H1 (cell line): ENCODE results near the gene SPTB. TPM values are rescaled to one million over a fixed set of nuclear protein-coding genes. Genes with fewer than 3 reads are reported as not detected.
A peak's percentile ranks its signal among the peaks of the same experiment; 100 is the strongest.

Experiments used
- CTCF ChIA-PET: fragments of 300-600 bp; sonication (Branson Sonifier 250); formaldehyde crosslinking; loops from one replicate; lab custom pipeline; 2021; ENCODE audit not compliant: partially characterized antibody; lab: Charles Lee
- POLR2A ChIA-PET: fragments of 300-600 bp; sonication (Branson Sonifier 250); formaldehyde crosslinking; loops from one replicate; lab custom pipeline; 2021; ENCODE audit warnings: inconsistent platforms; ENCODE audit not compliant: partially characterized antibody; lab: Charles Lee
- DNase-seq, 2 experiments: peaks; one replicate each; pipeline versions ENCODE4 v3.0.0 to v3.0.0-alpha.2; 2010 to 2022; ENCODE audit warnings: low spot score in 2 of 2, low read depth in 1 of 2, mixed read lengths in 1 of 2
- FAIRE-seq: peaks from 2 replicates; lab custom pipeline; 2011; peaks lifted over from hg19 to GRCh38; lab: Jason Lieb, UNC
- H2AFZ ChIP-seq: 2 replicates; pipeline ENCODE4 v1.8.1; 2012; ENCODE audit warnings: low read length, inconsistent platforms
- H2AK5ac ChIP-seq: 2 replicates; pipeline ENCODE4 v1.6.1; 2013; ENCODE audit warnings: low read depth, low read length
- H2BK120ac ChIP-seq: replicated peaks from 2 replicates; pipeline ENCODE3; 2013; ENCODE audit warnings: low read depth, low read length, inconsistent platforms
- H2BK12ac ChIP-seq: 2 replicates; pipeline ENCODE4 v1.6.1; 2013; ENCODE audit warnings: low read depth, low read length
- H2BK15ac ChIP-seq: 2 replicates; pipeline ENCODE4 v1.6.1; 2013; ENCODE audit warnings: low read length
- H2BK20ac ChIP-seq: 2 replicates; pipeline ENCODE4 v1.6.1; 2013; ENCODE audit warnings: low read length
- H2BK5ac ChIP-seq: 2 replicates; pipeline ENCODE4 v1.6.1; 2013; ENCODE audit warnings: low read depth, low read length
- H3K14ac ChIP-seq: 2 replicates; pipeline ENCODE4 v1.6.1; 2013; ENCODE audit warnings: inconsistent platforms; ENCODE audit not compliant: insufficient read length
- H3K18ac ChIP-seq: 2 replicates; pipeline ENCODE4 v1.6.1; 2013; ENCODE audit warnings: low read length; ENCODE audit errors: extremely low read depth
- H3K23ac ChIP-seq: 2 replicates; pipeline ENCODE4 v1.6.1; 2013; ENCODE audit warnings: inconsistent platforms; ENCODE audit not compliant: insufficient read length
- H3K23me2 ChIP-seq: 2 replicates; pipeline ENCODE4 v1.6.1; 2013; ENCODE audit warnings: low read depth, low read length
- H3K27ac ChIP-seq: 2 replicates; pipeline ENCODE4 v1.6.1; 2011; ENCODE audit warnings: low read depth, low read length, inconsistent platforms
- H3K27me3 ChIP-seq, 4 experiments: replicated peaks in 1 of 4; 1 replicate in 1 of 4; 2 replicates in 3 of 4; pipeline versions ENCODE4 v1.6.1 to v1.8.1; 2011 to 2013; ENCODE audit warnings: low read length in 3 of 4, mild to moderate bottlenecking in 3 of 4, inconsistent platforms in 2 of 4, mixed read lengths in 2 of 4, moderate library complexity in 1 of 4; ENCODE audit not compliant: control insufficient read depth in 3 of 4, insufficient read depth in 3 of 4; ENCODE audit errors: extremely low read depth in 1 of 4
- H3K36me3 ChIP-seq, 4 experiments: 2 replicates each; pipeline versions ENCODE4 v1.6.1 to v1.8.1; 2011 to 2013; ENCODE audit warnings: mild to moderate bottlenecking in 4 of 4, low read length in 3 of 4, moderate library complexity in 2 of 4, control low read depth in 1 of 4, inconsistent platforms in 1 of 4; ENCODE audit not compliant: insufficient read depth in 4 of 4, control insufficient read depth in 2 of 4
- H3K4ac ChIP-seq: replicated peaks from 2 replicates; pipeline ENCODE3; 2013; ENCODE audit warnings: low read length, low read depth, mixed read lengths, inconsistent platforms; ENCODE audit not compliant: insufficient read length
- H3K4me1 ChIP-seq, 4 experiments: replicated peaks in 1 of 4; 1 replicate in 1 of 4; 2 replicates in 3 of 4; pipeline versions ENCODE4 v1.6.1 to v1.8.1; 2011 to 2013; ENCODE audit warnings: low read length in 3 of 4, inconsistent platforms in 2 of 4, mixed read lengths in 1 of 4; ENCODE audit not compliant: insufficient read depth in 4 of 4, control insufficient read depth in 3 of 4
- H3K4me2 ChIP-seq, 2 experiments: 2 replicates each; pipeline versions ENCODE4 v1.6.1 to v1.8.1; 2011 to 2013; ENCODE audit warnings: low read depth in 2 of 2, low read length in 2 of 2, control low read depth in 1 of 2, inconsistent platforms in 1 of 2, mild to moderate bottlenecking in 1 of 2; ENCODE audit not compliant: insufficient read depth in 1 of 2
- H3K4me3 ChIP-seq, 4 experiments: fragments of 200-600, 300-600 bp in 1 of 4; sonication (generic), shearing (Covaris generic), sonication (Bioruptor Twin) in 1 of 4; 2 replicates each; pipeline versions ENCODE4 v1.5.1 to v1.8.1; 2011 to 2016; ENCODE audit warnings: low read length in 4 of 4, low read depth in 3 of 4, control low read depth in 2 of 4, inconsistent platforms in 2 of 4, mild to moderate bottlenecking in 2 of 4, mixed read lengths in 1 of 4, moderate library complexity in 1 of 4; ENCODE audit not compliant: insufficient read depth in 2 of 4; ENCODE audit errors: extremely low read depth in 1 of 4
- H3K56ac ChIP-seq: replicated peaks from 2 replicates; pipeline ENCODE3; 2013; ENCODE audit warnings: low read depth, mild to moderate bottlenecking, mixed read lengths, low read length, inconsistent platforms; ENCODE audit not compliant: insufficient read length
- H3K79me1 ChIP-seq: 2 replicates; pipeline ENCODE4 v1.6.1; 2013; ENCODE audit warnings: low read depth, low read length, control low read depth
- H3K79me2 ChIP-seq, 2 experiments: 2 replicates each; pipeline versions ENCODE4 v1.6.1 to v1.8.1; 2012 to 2013; ENCODE audit warnings: low read length in 2 of 2, mild to moderate bottlenecking in 2 of 2, inconsistent platforms in 1 of 2; ENCODE audit not compliant: insufficient read depth in 2 of 2, control insufficient read depth in 1 of 2
- H3K9ac ChIP-seq, 4 experiments: replicated peaks in 1 of 4; 1 replicate in 1 of 4; 2 replicates in 3 of 4; pipeline versions ENCODE4 v1.6.1 to v1.8.1; 2011 to 2013; ENCODE audit warnings: low read depth in 3 of 4, low read length in 3 of 4, control low read depth in 2 of 4, mild to moderate bottlenecking in 2 of 4, moderate library complexity in 2 of 4, inconsistent platforms in 1 of 4; ENCODE audit errors: extremely low read depth in 1 of 4
- H3K9me3 ChIP-seq, 2 experiments: 2 replicates each; pipeline versions ENCODE4 v1.6.1 to v1.8.1; 2012 to 2013; ENCODE audit warnings: mild to moderate bottlenecking in 2 of 2, moderate library complexity in 2 of 2, control low read depth in 1 of 2, inconsistent platforms in 1 of 2, low read depth in 1 of 2, low read length in 1 of 2, mixed read lengths in 1 of 2; ENCODE audit not compliant: insufficient read depth in 2 of 2
- H4K20me1 ChIP-seq, 2 experiments: replicated peaks in 1 of 2; 2 replicates each; pipeline versions ENCODE3 to v1.8.1; 2011 to 2013; ENCODE audit warnings: inconsistent platforms in 2 of 2, low read length in 2 of 2, mild to moderate bottlenecking in 1 of 2; ENCODE audit not compliant: insufficient read depth in 2 of 2, control insufficient read depth in 1 of 2
- H4K5ac ChIP-seq: 2 replicates; pipeline ENCODE4 v1.6.1; 2013; ENCODE audit warnings: low read length, low read depth, mixed read lengths, inconsistent platforms; ENCODE audit not compliant: insufficient read length
- H4K8ac ChIP-seq: 2 replicates; pipeline ENCODE4 v1.8.0; 2013; ENCODE audit warnings: mild to moderate bottlenecking, moderate library complexity, low read length, inconsistent platforms; ENCODE audit not compliant: insufficient read depth; ENCODE audit errors: extremely low read depth
- H4K91ac ChIP-seq: replicated peaks from 2 replicates; pipeline ENCODE3; 2013; ENCODE audit warnings: low read length, mixed read lengths, inconsistent platforms; ENCODE audit not compliant: insufficient read length
- ASH2L ChIP-seq: fragments of 200-600, 300-600 bp; sonication (generic); IDR thresholded peaks from one replicate; pipeline ENCODE4 v1.7.1; 2017; ENCODE audit warnings: low read length
- CBX8 ChIP-seq: fragments of 300-800, 300-1000 bp; sonication (generic); IDR thresholded peaks from 2 replicates; pipeline ENCODE4 v1.7.1; 2016; ENCODE audit warnings: low read depth, low read length, borderline replicate concordance
- CEBPB ChIP-seq: IDR thresholded peaks from 2 replicates; pipeline ENCODE4 v1.6.1; 2012; ENCODE audit warnings: low read depth, low read length
- CTBP2 ChIP-seq: IDR thresholded peaks from 2 replicates; pipeline ENCODE4 v1.7.0; 2011; ENCODE audit warnings: borderline replicate concordance, mild to moderate bottlenecking, moderate library complexity, mixed read lengths, low read length; ENCODE audit not compliant: insufficient read depth, insufficient read length
- EZH2 ChIP-seq: fragments of 200-600 bp; sonication (generic); IDR thresholded peaks from 2 replicates; pipeline ENCODE4 v1.7.1; 2012; ENCODE audit warnings: low read depth, mild to moderate bottlenecking, moderate library complexity, low read length, inconsistent platforms; ENCODE audit not compliant: severe bottlenecking
- KDM4A ChIP-seq: IDR thresholded peaks from one replicate; pipeline ENCODE4 v1.7.1; 2012; ENCODE audit warnings: low read depth, mild to moderate bottlenecking, moderate library complexity, low read length, inconsistent platforms; ENCODE audit not compliant: severe bottlenecking
- RNF2 ChIP-seq: fragments of 200-900, 300-1000 bp; sonication (generic); IDR thresholded peaks from 2 replicates; pipeline ENCODE4 v1.7.1; 2016; ENCODE audit warnings: borderline replicate concordance, low read depth, mild to moderate bottlenecking, antibody characterized with exemption, low read length; ENCODE audit not compliant: poor library complexity, severe bottlenecking; ENCODE audit errors: missing control alignments
- SIX5 ChIP-seq: IDR thresholded peaks from 2 replicates; pipeline ENCODE4 v1.6.1; 2011; ENCODE audit warnings: mild to moderate bottlenecking, low read depth, low read length
- YY1 ChIP-seq: IDR thresholded peaks from 2 replicates; pipeline ENCODE4 v1.6.1; 2011; ENCODE audit warnings: low read depth, mild to moderate bottlenecking, low read length
- ZNF274 ChIP-seq: IDR thresholded peaks from 2 replicates; pipeline ENCODE4 v1.7.0; 2012; ENCODE audit warnings: low read length, borderline replicate concordance; ENCODE audit errors: extremely low read depth
- WGBS, 2 experiments: shearing (Covaris generic) in 1 of 2; methylation state at CpG; one replicate each; pipeline versions ENCODE4 v1.1.6 to v1.1.7; 2013 to 2015; ENCODE audit warnings: low lambda C conversion rate in 2 of 2, mixed read lengths in 2 of 2, inconsistent platforms in 1 of 2, low coverage in 1 of 2, missing lambda C conversion rate in 1 of 2; ENCODE audit not compliant: insufficient replicate concordance in 2 of 2, insufficient coverage in 1 of 2, insufficient read length in 1 of 2; ENCODE audit errors: extremely low coverage in 1 of 2, missing lambda C conversion rate in 1 of 2; 5-methylcytosine and 5-hydroxymethylcytosine counted together
- polyA plus RNA-seq, 7 experiments: library from polyadenylated mRNA; depleted of rRNA in 3 of 7; stranded (reverse) in 5 of 7; unstranded in 2 of 7; fragments of >200 nt in 5 of 7; fragments of 200-250 nt in 2 of 7; gene quantifications; 1 replicate in 5 of 7; 2 replicates in 1 of 7; 4 replicates in 1 of 7; pipeline versions ENCODE4 v1.2.1 to v1.2.3, GENCODE V29; 2011 to 2013; ENCODE audit warnings: missing spikeins in 2 of 7, mixed read lengths in 2 of 7
- total RNA-seq: library from RNA; stranded (reverse); fragmentation: NEBNext Ultra II Directional; extraction: Animal tissue kit (Norgen Biotek cat#: 25700); gene quantifications from 2 replicates; pipeline ENCODE4 v1.2.1, GENCODE V29; 2021

SPTB gene
- total and polyA plus RNA-seq, 2 of the 8 experiments (the other 6 are each of a cell fraction or from before 2014, with no cell fraction given): 0.30 to 2.4 TPM

- no peak overlapping the region for H3K9ac ChIP-seq
- no peak overlapping the region for H3K14ac ChIP-seq
- H2BK5ac ChIP-seq: peak overlapping the region; percentile 44; the same call in 1 of the 2 replicates
- H3K4me3 ChIP-seq: no peak overlapping the region
- no peak overlapping the region for H2AFZ ChIP-seq
- no peaks in the 10 kb centered on the region for H3K9me3 ChIP-seq
- peaks cover 4 to 40% (median 29%) of the 10 kb centered on the region in 4 experiments for H3K4me1 ChIP-seq
- peak overlapping the region; percentile 53 for H2BK15ac ChIP-seq
- no peak overlapping the region for H3K23ac ChIP-seq
- H3K79me2 ChIP-seq: no peaks in the 10 kb centered on the region
- peak overlapping the region; percentile 75 for H3K18ac ChIP-seq
- DNase-seq (no peak), FAIRE-seq (no peak)
- no peak overlapping the region for H3K4ac ChIP-seq
- H3K27ac ChIP-seq: no peak overlapping the region
- H2BK12ac ChIP-seq: peak overlapping the region; percentile 50
- peak overlapping the region; percentile 64 for H4K91ac ChIP-seq
- ChIA-PET CTCF (interaction anchor here (0.7 to 5.1 kb wide), 33 partner anchors 9 to 177 kb away, joined by 3 to 74 read pairs (median 4); no protein-coding TSS in a partner anchor), POLR2A (interaction anchor here (1.4 kb wide), 1 partner anchor 10 kb away, joined by 3 read pairs; no protein-coding TSS in a partner anchor)
- H2BK120ac ChIP-seq: no peak overlapping the region
- H3K23me2 ChIP-seq: peaks cover 6% of the 10 kb centered on the region; the same call in 1 of the 2 replicates
- H2AK5ac ChIP-seq: 0 out of 2 replicates have a peak overlapping the region, but pooled peaks have one; percentile 43
- peaks cover 0 to 2% (median 0%) of the 10 kb centered on the region in 4 experiments; a peak in 3 of 7 replicates for H3K27me3 ChIP-seq
- 77% methylated on average over 19 of the region's 19 CpGs; no CpG with 5 or more reads in 1 of the 2 experiments for WGBS, 2 experiments
- no peak overlapping the region for H4K5ac ChIP-seq
- H3K56ac ChIP-seq: no peak overlapping the region
- 0 out of 2 replicates have a peak overlapping the region, but pooled peaks have one; percentile 48 for H2BK20ac ChIP-seq
- no peaks in the 10 kb centered on the region for H3K79me1 ChIP-seq
- H4K8ac ChIP-seq: no peak overlapping the region; the same call in 1 of the 2 replicates
- no peaks in the 10 kb centered on the region for H3K36me3 ChIP-seq
- H3K4me2 ChIP-seq: no peak overlapping the region
- peaks cover 0 to 6% of the 10 kb centered on the region in 2 experiments for H4K20me1 ChIP-seq
- no peak for TF ChIP-seq ASH2L
- no peak for TF ChIP-seq YY1
- no peak for TF ChIP-seq ZNF274
- TF ChIP-seq EZH2: no peak
- no peak for TF ChIP-seq SIX5
- TF ChIP-seq KDM4A: no peak
- no peak for TF ChIP-seq RNF2
- TF ChIP-seq CEBPB: no peak
- TF ChIP-seq CBX8: no peak
- TF ChIP-seq CTBP2: no peak
Observed at GRCh38 chr14:64762044-64763034, 117.4 kb downstream of the SPTB start.
